H4 (cell line): Measurements from ENCODE around the gene TMEM59L. TPM values are rescaled to one million over a fixed set of nuclear protein-coding genes. Genes with fewer than 3 reads are reported as not detected.

Experiments
- DNase-seq: peaks from one replicate; pipeline ENCODE4 v3.0.0-alpha.2; 2015; ENCODE audit warnings: low spot score
- total RNA-seq: library from RNA; depleted of rRNA; stranded (reverse); fragments of >200 nt; shearing (Covaris generic); gene quantifications from 2 replicates; pipeline ENCODE4 v1.2.3, GENCODE V29; 2014

Gene TMEM59L
- total RNA-seq, 1 experiment from 2014 or later = 3.2 TPM

- DNase-seq = no peak
These were observed 3.6 kb upstream of the TMEM59L start for GRCh38 chr19:18608805-18609716.

- no peak for DNase-seq
These were observed 3.0 kb upstream of the TMEM59L start for GRCh38 chr19:18609717-18610051.

GRCh38 chr19:18610245-18610555 is 2.5 kb upstream of the TMEM59L start:
- no peak for DNase-seq

GRCh38 chr19:18610556-18611326 is 1.9 kb upstream of the TMEM59L start:
- DNase-seq = no peak

GRCh38 chr19:18611327-18612050 is 1.2 kb upstream of the TMEM59L start:
- DNase-seq = no peak

- no peak for DNase-seq
These were observed 459 bp upstream of the TMEM59L start for GRCh38 chr19:18612051-18612771.

GRCh38 chr19:18613589-18614234 is 1.0 kb downstream of the TMEM59L start:
- no peak for DNase-seq

GRCh38 chr19:18616023-18616422 is 3.4 kb downstream of the TMEM59L start:
- no peak for DNase-seq

- no peak for DNase-seq
These were observed 4.9 kb downstream of the TMEM59L start for GRCh38 chr19:18617562-18617961.

- DNase-seq = no peak
These were observed 5.6 kb downstream of the TMEM59L start for GRCh38 chr19:18618236-18618635.

- no peak for DNase-seq
These were observed 7.6 kb downstream of the TMEM59L start for GRCh38 chr19:18620311-18620710.

GRCh38 chr19:18620902-18621301 is 8.2 kb downstream of the TMEM59L start:
- DNase-seq = no peak

GRCh38 chr19:18626906-18627305 is 14.2 kb downstream of the TMEM59L start:
- no peak for DNase-seq

GRCh38 chr19:18629166-18630088 is 16.8 kb downstream of the TMEM59L start:
- DNase-seq = no peak

GRCh38 chr19:18633321-18633720 is 20.7 kb downstream of the TMEM59L start:
- DNase-seq = no peak

GRCh38 chr19:18634612-18635297 is 22.1 kb downstream of the TMEM59L start:
- no peak for DNase-seq

- DNase-seq = no peak
These were observed 23.1 kb downstream of the TMEM59L start for GRCh38 chr19:18635831-18636182.

- DNase-seq = peak; percentile 97
These were observed 23.7 kb downstream of the TMEM59L start for GRCh38 chr19:18636183-18636968.
